ENCODE results near the gene KIF5C. TPM values are rescaled to one million over a fixed set of nuclear protein-coding genes. Genes with fewer than 3 reads are reported as not detected.

Gene KIF5C
- total RNA-seq, 1 experiment from 2014 or later: 1.6 TPM

- TF ChIP-seq, protein P1, sequence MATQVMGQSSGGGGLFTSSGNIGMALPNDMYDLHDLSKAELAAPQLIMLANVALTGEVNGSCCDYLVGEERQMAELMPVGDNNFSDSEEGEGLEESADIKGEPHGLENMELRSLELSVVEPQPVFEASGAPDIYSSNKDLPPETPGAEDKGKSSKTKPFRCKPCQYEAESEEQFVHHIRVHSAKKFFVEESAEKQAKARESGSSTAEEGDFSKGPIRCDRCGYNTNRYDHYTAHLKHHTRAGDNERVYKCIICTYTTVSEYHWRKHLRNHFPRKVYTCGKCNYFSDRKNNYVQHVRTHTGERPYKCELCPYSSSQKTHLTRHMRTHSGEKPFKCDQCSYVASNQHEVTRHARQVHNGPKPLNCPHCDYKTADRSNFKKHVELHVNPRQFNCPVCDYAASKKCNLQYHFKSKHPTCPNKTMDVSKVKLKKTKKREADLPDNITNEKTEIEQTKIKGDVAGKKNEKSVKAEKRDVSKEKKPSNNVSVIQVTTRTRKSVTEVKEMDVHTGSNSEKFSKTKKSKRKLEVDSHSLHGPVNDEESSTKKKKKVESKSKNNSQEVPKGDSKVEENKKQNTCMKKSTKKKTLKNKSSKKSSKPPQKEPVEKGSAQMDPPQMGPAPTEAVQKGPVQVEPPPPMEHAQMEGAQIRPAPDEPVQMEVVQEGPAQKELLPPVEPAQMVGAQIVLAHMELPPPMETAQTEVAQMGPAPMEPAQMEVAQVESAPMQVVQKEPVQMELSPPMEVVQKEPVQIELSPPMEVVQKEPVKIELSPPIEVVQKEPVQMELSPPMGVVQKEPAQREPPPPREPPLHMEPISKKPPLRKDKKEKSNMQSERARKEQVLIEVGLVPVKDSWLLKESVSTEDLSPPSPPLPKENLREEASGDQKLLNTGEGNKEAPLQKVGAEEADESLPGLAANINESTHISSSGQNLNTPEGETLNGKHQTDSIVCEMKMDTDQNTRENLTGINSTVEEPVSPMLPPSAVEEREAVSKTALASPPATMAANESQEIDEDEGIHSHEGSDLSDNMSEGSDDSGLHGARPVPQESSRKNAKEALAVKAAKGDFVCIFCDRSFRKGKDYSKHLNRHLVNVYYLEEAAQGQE (IDR thresholded peaks at IDR 0.05; ENCODE audit: insufficient read depth in 1 of 2, low read depth in 2 of 2, low read length in 1 of 2): no peak
Observed at GRCh38 chr2:148922776-148923475, 47.9 kb downstream of the KIF5C start.

GRCh38 chr2:148924514-148925178 is 49.6 kb downstream of the KIF5C start:
- CTCF ChIA-PET: no interaction called here
- DNase-seq (ENCODE audit: low read depth, low spot score) (no peak), ATAC-seq (no peak)
- POLR2A ChIA-PET: no interaction called here
- Histone ChIP-seq H3K4me3 (ENCODE audit: low read depth in 2 of 2, low read length in 2 of 2) (no peak overlapping the region), H3K9me3 (ENCODE audit: control insufficient read depth, insufficient read depth, low read depth, low read length) (no peaks in the 10 kb centered on the region), H3K27me3 (ENCODE audit: control insufficient read depth, insufficient read depth, low read length) (no peaks in the 10 kb centered on the region; the same call in 1 of the 2 replicates), H3K36me3 (ENCODE audit: control insufficient read depth, insufficient read depth, low read length) (no peaks in the 10 kb centered on the region), H3K4me1 (ENCODE audit: control insufficient read depth, insufficient read depth, low read length) (no peaks in the 10 kb centered on the region), H3K27ac (ENCODE audit: low read length) (no peak overlapping the region)
- TF ChIP-seq, protein P2, sequence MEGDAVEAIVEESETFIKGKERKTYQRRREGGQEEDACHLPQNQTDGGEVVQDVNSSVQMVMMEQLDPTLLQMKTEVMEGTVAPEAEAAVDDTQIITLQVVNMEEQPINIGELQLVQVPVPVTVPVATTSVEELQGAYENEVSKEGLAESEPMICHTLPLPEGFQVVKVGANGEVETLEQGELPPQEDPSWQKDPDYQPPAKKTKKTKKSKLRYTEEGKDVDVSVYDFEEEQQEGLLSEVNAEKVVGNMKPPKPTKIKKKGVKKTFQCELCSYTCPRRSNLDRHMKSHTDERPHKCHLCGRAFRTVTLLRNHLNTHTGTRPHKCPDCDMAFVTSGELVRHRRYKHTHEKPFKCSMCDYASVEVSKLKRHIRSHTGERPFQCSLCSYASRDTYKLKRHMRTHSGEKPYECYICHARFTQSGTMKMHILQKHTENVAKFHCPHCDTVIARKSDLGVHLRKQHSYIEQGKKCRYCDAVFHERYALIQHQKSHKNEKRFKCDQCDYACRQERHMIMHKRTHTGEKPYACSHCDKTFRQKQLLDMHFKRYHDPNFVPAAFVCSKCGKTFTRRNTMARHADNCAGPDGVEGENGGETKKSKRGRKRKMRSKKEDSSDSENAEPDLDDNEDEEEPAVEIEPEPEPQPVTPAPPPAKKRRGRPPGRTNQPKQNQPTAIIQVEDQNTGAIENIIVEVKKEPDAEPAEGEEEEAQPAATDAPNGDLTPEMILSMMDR (IDR thresholded peaks at IDR 0.05): no peak
- TF ChIP-seq TCF7L2 (IDR thresholded peaks at IDR 0.05; ENCODE audit: low read depth, low read length) (no peak), POLR2AphosphoS5 (IDR thresholded peaks at IDR 0.05; ENCODE audit: low read depth, low read length) (no peak), SIN3A (IDR thresholded peaks at IDR 0.05; ENCODE audit: borderline replicate concordance, insufficient read depth, low read depth, low read length) (no peak)
- TF ChIP-seq, protein P1 (IDR thresholded peaks at IDR 0.05; ENCODE audit: insufficient read depth in 1 of 2, low read depth in 2 of 2, low read length in 1 of 2): no peak
- intact Hi-C loops (cut with micrococcal nuclease; ENCODE audit: unreplicated experiment) (no loop called here), in situ Hi-C loops (cut with HindIII; ENCODE audit: low pct_unique_long_range_greater_than_20kb, low sequenced_read_pairs) (no loop called here)
- no TSS peak for BruUV-seq (replicated peaks)

More at GRCh38 chr2:148922776-148923475, 47.9 kb downstream of the KIF5C start:
- no TSS peak for BruUV-seq (replicated peaks)
- Histone ChIP-seq H3K27ac (ENCODE audit: low read length) (no peak overlapping the region), H3K4me3 (ENCODE audit: low read depth in 2 of 2, low read length in 2 of 2) (no peak overlapping the region), H3K4me1 (ENCODE audit: control insufficient read depth, insufficient read depth, low read length) (no peaks in the 10 kb centered on the region), H3K27me3 (ENCODE audit: control insufficient read depth, insufficient read depth, low read length) (no peaks in the 10 kb centered on the region; the same call in 1 of the 2 replicates), H3K36me3 (ENCODE audit: control insufficient read depth, insufficient read depth, low read length) (no peaks in the 10 kb centered on the region), H3K9me3 (ENCODE audit: control insufficient read depth, insufficient read depth, low read depth, low read length) (peaks cover 4% of the 10 kb centered on the region; the same call in 1 of the 2 replicates)
- in situ Hi-C loops (cut with HindIII; ENCODE audit: low pct_unique_long_range_greater_than_20kb, low sequenced_read_pairs) (no loop called here), intact Hi-C loops (cut with micrococcal nuclease; ENCODE audit: unreplicated experiment) (no loop called here)
- POLR2A ChIA-PET: no interaction called here
- DNase-seq (ENCODE audit: low read depth, low spot score): no peak
- CTCF ChIA-PET: no interaction called here
- no peak for ATAC-seq

Data from Panc1 (cell line).